SK-N-SH treated with all-trans-retinoic acid at 6 μM for 48 hours (cell line): Measurements from ENCODE around the gene MNS1.

ENCODE experiments used
- CREB5 ChIP-seq: fragments of 250-450 bp; sonication (Bioruptor Pico); IDR thresholded peaks from 2 replicates; pipeline ENCODE4 v1.5.1; 2020; ENCODE audit warnings: low read depth, mild to moderate bottlenecking, moderate library complexity
- GLIS3 ChIP-seq: fragments of 250-450 bp; sonication (Bioruptor Pico); IDR thresholded peaks from 2 replicates; pipeline ENCODE4 v1.5.0; 2020; ENCODE audit warnings: mild to moderate bottlenecking, moderate library complexity
- RARB ChIP-seq: fragments of 250-450 bp; sonication (Bioruptor Pico); IDR thresholded peaks from 2 replicates; pipeline ENCODE4 v1.8.0; 2021; ENCODE audit warnings: mild to moderate bottlenecking, moderate library complexity
- ZC3H10 ChIP-seq: fragments of 250-450 bp; sonication (Bioruptor Pico); IDR thresholded peaks from 2 replicates; pipeline ENCODE4 v1.5.1; 2021; ENCODE audit warnings: mild to moderate bottlenecking, moderate library complexity
- ZFP3 ChIP-seq: fragments of 250-450 bp; sonication (Bioruptor Pico); IDR thresholded peaks from 2 replicates; pipeline ENCODE4 v1.5.0; 2020; ENCODE audit warnings: mild to moderate bottlenecking, moderate library complexity
- ZFP30 ChIP-seq: fragments of 450-650 bp; formaldehyde crosslinking; IDR thresholded peaks from 2 replicates; pipeline ENCODE4 v1.5.0; 2022; ENCODE audit warnings: mild to moderate bottlenecking, moderate library complexity

- TF ChIP-seq CREB5 (CRISPR knock-in tag) (no peak), ZFP3 (CRISPR knock-in tag) (no peak), ZFP30 (no peak), GLIS3 (CRISPR knock-in tag) (no peak), RARB (CRISPR knock-in tag) (no peak), ZC3H10 (CRISPR knock-in tag) (no peak)
Observed at GRCh38 chr15:56468401-56468800, 3.5 kb upstream of the MNS1 start.
